HG03457 (cell line): ENCODE measurements around the gene SH3RF3.

Experiments used
- ATAC-seq: cut with Tn5 transposase; IDR thresholded peaks from one replicate; pipeline ENCODE4 v1.9.1; 2021; ENCODE audit warnings: moderate number of reproducible peaks; ENCODE audit not compliant: unreplicated experiment

SH3RF3 gene

GRCh38 chr2:109439390-109439786 is 310.4 kb downstream of the SH3RF3 start:
- ATAC-seq: no peak

- no peak for ATAC-seq
Measured at GRCh38 chr2:109439986-109440385, 311.0 kb downstream of the SH3RF3 start.

- no peak for ATAC-seq
Measured at GRCh38 chr2:109440499-109441156, 311.6 kb downstream of the SH3RF3 start.

- ATAC-seq: no peak
Measured at GRCh38 chr2:109442715-109443319, 313.8 kb downstream of the SH3RF3 start.

GRCh38 chr2:109444916-109445315 is 315.9 kb downstream of the SH3RF3 start:
- ATAC-seq: no peak

GRCh38 chr2:109446278-109447131 is 317.5 kb downstream of the SH3RF3 start:
- ATAC-seq: no peak

- ATAC-seq: no peak
Measured at GRCh38 chr2:109447251-109447661, 318.3 kb downstream of the SH3RF3 start.

GRCh38 chr2:109447776-109448175 is 318.8 kb downstream of the SH3RF3 start:
- no peak for ATAC-seq

- no peak for ATAC-seq
Measured at GRCh38 chr2:109448207-109448606, 319.2 kb downstream of the SH3RF3 start.

- ATAC-seq: no peak
Measured at GRCh38 chr2:109448946-109449788, 320.2 kb downstream of the SH3RF3 start.

- no peak for ATAC-seq
Measured at GRCh38 chr2:109450574-109451273, 321.7 kb downstream of the SH3RF3 start.

GRCh38 chr2:109451671-109452070 is 322.7 kb downstream of the SH3RF3 start:
- ATAC-seq: no peak

- no peak for ATAC-seq
Measured at GRCh38 chr2:109452318-109453305, 323.6 kb downstream of the SH3RF3 start.

GRCh38 chr2:109453371-109453995 is 324.5 kb downstream of the SH3RF3 start:
- no peak for ATAC-seq

- no peak for ATAC-seq
Measured at GRCh38 chr2:109454304-109454703, 325.3 kb downstream of the SH3RF3 start.

GRCh38 chr2:109454765-109455394 is 325.9 kb downstream of the SH3RF3 start:
- no peak for ATAC-seq

GRCh38 chr2:109455731-109456691 is 327.0 kb downstream of the SH3RF3 start:
- ATAC-seq: no peak
